Stimulated activated CD4-positive, alpha-beta T cell treated with anti-CD3 and anti-CD28 coated beads, Interleukin-15, amount 100 ng/mL, for 1 hour (primary cell): ENCODE data around the gene CLSTN2.

ENCODE experiments used
- DNase-seq, 2 donors: peaks; one replicate each; pipeline ENCODE4 v3.0.0-alpha.2; 2020; ENCODE audit warnings: low read depth in 1 of 2, low spot score in 1 of 2

CLSTN2 gene

DNA sequence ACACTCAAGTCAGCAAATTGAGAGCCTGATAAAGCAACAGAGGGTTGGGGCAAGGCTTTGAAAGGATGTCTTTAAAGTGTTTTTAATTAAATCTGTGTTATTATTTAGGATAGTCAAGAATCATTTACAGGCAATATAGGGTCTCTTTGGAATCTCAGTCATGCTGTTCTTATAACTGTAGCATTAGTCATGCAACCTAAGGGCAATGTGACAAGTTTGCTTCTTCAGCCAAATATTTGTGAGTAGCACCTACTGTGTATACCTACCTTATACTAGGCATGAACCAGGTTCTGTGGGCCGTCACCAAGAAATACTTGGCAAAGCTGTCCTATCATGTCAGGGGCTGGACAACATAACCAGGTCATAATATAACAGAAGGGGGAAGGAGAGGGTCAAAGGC, 558.3 kb downstream of the CLSTN2 start:
- no peak for DNase-seq

GRCh38 chr3:140494970-140495369, 560.0 kb downstream of the CLSTN2 start:
- no peak for DNase-seq

GRCh38 chr3:140497331-140497730, 562.3 kb downstream of the CLSTN2 start:
- no peak for DNase-seq

- DNase-seq: no peak
Observed at GRCh38 chr3:140499114-140499757, 564.3 kb downstream of the CLSTN2 start.

DNA sequence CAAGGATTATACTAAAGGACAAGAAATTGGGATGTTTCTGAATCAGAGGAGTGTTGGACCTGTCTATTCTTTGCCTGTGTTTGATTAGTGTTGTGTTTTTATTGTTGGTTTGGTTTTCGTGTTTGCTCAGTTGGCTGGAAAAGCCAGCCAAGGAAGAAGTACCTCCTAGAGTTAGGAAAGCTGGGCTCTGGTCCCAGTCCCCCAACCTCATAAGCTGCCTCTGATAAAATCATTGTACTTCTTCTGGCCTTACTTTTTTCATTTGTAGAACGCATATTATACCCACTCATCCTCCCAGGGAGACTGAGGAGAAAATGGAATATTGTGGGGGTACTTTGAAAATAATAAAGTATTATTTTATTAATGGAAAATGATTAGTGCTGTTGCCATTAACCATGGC, 565.5 kb downstream of the CLSTN2 start:
- DNase-seq: no peak

- no peak for DNase-seq
Observed at GRCh38 chr3:140501061-140501769, 566.2 kb downstream of the CLSTN2 start.

DNA sequence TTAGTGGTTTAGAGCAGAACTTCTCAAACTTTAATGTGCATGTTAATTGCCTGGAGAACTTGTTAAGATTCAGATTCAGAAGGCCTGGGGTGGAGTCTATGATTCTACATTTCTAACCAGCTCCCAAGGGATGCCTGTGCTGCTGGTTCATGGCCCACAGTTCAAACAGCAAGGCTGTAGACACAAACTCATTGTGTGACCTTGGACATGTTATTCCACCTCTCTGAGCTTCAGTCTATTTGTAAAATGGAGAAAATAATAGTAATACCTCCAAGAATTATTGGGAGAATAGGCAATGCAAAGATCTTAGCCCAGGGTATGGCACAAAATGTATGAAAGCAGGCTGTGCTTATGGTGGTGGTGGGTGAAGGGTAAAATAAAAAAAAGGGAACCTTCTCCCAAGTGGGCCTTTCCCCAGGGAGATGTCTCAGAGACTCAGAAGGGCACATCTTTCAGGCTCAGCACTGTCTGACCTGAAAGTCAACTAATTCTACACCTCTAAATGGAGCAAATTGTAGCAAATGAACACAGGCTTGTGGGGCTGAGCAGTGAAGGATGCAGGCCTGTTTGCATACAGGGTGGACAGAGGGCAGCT, 566.9 kb downstream of the CLSTN2 start:
- DNase-seq: no peak

GRCh38 chr3:140505213-140505612, 570.2 kb downstream of the CLSTN2 start:
- no peak for DNase-seq

- no peak for DNase-seq
Observed at GRCh38 chr3:140505876-140506275, 570.9 kb downstream of the CLSTN2 start.

DNA sequence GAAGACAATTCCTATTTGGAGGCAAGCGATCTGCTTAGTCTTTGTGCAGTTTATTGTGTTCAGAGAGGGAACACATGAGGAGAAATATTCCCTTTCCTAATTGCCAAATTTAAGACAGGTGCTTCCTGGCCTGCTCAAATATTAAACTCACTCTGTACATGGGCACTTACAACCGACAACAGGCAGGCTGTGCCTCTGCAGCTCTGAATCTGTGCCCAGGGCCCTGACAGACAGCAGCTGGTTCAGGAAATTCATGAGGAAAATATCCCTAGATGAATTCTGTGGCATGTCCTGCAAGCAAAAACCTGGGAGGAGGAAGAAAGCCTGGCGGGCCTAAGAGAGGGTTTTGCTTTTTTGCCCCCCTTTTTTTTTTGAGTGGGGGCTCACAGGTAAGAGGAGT, 573.6 kb downstream of the CLSTN2 start:
- no peak for DNase-seq

DNA sequence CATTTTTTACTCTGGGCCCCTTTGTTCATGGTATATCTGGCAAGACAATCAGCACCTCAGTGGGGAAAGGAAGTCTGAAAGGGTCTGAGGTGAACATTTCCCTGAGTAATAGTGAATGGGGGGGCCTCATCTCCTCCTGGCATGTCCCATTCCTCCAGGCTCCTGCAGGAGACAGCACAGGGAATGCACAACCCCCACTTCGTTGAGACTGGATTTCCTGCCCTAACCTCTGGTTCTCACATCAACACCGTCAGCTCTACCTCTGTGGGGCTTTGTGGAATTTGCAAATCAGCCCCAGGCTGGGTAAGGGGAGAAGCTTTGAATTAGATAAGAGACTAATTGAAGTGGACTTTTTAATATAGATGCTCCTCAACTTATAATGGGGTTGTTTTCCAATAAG, 574.5 kb downstream of the CLSTN2 start:
- DNase-seq: no peak

GRCh38 chr3:140510303-140510861, 575.4 kb downstream of the CLSTN2 start:
- no peak for DNase-seq

DNA sequence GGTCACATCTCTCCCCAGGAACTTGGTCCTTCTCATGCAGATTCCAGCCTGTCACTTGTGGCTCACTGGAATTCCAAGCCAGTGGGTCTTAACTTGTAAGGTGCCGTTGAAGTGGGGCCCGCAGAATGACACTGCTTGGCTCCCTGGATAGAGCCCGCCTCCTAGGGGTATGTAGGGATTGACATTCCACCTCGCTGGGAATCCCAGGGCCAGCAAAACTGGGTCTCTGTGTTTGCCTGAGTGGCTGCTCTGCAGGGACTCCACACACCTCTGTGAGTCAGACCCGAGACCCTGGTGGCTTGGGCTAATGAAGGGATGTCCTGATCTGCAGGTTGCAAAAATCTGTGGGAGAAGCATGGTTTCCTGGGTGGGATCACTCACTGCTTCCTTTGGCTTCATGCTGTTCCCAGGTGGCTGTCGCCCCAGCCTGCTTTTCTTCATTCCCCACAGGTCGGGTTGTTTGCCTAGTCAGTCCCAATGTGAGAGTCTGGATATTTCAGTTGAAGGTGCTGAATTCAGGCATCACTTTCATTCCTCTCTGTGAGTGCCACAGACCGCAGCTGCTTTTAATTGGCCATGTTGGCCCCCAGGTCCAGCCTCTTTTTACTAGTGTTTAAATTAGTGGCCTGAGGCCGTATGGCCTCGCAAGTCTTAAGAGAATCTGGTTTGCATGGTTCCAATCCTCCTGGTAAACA, 586.9 kb downstream of the CLSTN2 start:
- DNase-seq: no peak

DNA sequence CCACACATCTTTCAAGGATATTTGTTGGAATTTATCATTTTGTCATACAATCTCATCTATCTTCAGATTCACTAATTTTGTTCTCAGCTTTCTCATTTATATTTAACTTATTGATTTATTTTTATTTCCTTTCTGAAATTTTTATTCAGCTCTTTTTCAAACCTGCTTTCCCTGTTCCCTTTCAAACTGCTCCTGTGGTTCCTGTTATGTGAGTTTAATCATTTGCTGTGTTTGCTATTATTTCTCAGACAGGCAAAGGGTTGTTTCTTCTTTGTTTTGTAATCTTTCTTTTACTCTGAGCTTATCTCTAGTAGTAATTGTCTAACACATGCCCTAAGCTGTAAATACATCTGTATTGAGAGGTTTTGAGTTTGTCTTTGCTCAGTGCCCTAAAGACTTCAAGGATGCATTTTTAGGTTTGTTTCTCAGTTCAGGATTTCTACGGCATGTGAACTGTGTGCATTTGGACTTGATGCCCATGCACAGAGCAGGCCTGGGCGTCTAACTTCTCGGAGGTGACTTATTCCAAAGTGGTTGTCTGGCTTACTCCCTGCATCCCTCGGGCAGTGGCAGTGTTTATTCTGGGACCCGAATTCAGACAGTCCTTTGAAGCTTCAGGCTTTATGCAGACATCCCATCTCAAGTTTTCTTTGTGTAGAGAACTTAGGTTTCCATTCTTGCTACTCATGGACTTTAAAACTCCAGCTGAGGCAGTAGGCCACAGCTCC, 587.8 kb downstream of the CLSTN2 start:
- no peak for DNase-seq

- no peak for DNase-seq
Observed at GRCh38 chr3:140523600-140523999, 588.6 kb downstream of the CLSTN2 start.

DNA sequence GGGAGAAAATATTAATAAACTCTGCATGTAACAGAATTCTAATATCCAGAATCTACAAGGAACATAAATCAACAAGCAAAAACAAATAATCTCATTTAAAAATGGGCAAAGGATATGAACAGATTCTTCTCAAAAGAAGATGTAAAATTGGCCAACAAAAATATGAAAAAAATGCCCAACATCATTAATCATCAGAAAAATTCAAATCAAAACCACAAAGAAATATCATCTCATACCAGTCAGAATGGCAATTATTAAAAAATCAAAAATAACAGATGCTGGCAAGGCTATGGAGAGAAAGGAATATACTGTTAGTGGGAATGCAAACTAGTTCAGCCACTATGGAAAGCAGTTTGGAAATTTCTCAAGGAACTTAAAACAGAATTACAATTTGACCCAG, 592.2 kb downstream of the CLSTN2 start:
- no peak for DNase-seq

GRCh38 chr3:140529096-140529495, 594.1 kb downstream of the CLSTN2 start:
- DNase-seq: no peak

GRCh38 chr3:140529558-140529957, 594.6 kb downstream of the CLSTN2 start:
- DNase-seq: no peak

GRCh38 chr3:140530131-140530530, 595.1 kb downstream of the CLSTN2 start:
- no peak for DNase-seq

- DNase-seq: no peak
Observed at GRCh38 chr3:140530603-140531002, 595.6 kb downstream of the CLSTN2 start.

GRCh38 chr3:140532793-140533330, 597.9 kb downstream of the CLSTN2 start:
- DNase-seq: no peak
